ENCODE measurements around the gene RACK1.
A peak's percentile ranks its signal among the peaks of the same experiment; 100 is the strongest.

The RACK1 gene

DNA sequence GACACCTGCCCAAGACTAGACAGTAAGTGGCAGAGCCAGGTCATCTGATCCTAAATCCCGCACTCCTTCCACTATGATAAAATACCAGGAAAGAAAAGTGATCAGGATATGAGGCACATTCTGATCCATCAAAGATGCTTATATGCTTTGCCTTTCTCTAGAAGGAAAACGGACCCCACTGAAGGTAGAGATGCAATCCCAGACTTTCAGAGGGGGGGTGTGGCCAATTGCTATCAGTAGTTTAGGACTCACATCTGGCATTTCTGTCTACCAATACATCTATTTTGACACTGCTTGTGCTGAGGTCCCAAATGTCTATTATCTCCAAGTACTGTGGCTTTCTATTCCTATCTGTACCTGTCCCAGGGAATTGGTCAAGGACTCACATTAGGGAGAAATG lies 15.6 kb upstream of the RACK1 start:
- DNase-seq, result no peak

- no peak for DNase-seq
Measured at GRCh38 chr5:181258576-181258975, 14.9 kb upstream of the RACK1 start.

DNA sequence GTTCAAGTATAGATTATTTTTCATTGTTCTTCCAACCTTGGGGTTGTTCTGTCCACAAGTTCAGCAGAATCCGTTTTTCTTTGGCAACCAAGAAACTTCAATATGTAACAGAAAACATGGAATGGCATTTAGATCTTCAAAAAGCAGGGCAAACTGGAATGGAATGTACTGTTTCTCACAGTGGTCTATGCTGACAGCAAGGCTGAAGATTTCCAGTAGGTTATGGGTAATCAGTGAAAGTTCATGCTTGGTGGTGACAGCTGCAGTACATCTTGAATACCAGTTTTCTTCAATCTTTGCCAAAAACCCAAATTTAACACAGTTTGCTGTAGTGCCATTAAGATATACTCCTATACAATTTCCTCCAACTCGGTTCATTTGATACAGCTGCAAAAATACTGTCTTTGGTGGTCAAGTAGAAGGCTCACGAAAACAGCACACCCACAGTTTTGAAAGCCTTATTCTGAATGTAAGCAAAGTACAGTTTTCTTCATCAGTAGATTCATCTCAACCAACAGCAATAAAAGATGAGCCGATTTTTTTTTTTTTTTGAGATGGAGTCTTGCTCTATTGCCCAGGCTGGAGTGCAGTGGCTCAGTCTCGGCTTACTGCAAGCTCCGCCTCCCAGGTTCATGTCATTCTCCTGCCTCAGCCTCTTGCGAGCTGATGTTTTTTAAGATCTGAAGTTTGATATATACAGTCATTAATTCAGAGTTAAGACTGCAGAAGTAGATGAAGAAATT lies 12.3 kb upstream of the RACK1 start:
- no peak for DNase-seq

DNA sequence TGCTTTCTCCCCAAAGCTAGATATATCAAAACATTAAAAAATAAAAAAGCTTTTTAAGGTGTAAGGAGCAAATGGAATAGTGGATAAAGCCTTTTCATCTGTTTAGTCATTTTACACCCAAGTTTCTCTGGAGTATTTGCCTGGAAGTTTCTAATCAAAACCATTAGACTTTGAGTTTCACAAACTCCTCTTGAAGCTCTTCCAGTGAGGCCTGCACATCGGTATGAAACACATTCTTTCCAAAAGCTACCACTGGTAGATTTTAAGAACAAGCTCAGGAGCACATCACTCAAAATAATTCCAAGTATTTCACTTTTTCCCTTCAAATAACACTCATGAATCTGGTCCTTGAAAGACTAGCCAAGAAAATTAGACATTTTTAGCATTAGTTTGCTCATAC lies 11.6 kb upstream of the RACK1 start:
- DNase-seq, result no peak

GRCh38 chr5:181248277-181248676 lies 4.6 kb upstream of the RACK1 start:
- no peak for DNase-seq

- peak; percentile 77 for DNase-seq
Measured at GRCh38 chr5:181246276-181247049, 2.8 kb upstream of the RACK1 start.

DNA sequence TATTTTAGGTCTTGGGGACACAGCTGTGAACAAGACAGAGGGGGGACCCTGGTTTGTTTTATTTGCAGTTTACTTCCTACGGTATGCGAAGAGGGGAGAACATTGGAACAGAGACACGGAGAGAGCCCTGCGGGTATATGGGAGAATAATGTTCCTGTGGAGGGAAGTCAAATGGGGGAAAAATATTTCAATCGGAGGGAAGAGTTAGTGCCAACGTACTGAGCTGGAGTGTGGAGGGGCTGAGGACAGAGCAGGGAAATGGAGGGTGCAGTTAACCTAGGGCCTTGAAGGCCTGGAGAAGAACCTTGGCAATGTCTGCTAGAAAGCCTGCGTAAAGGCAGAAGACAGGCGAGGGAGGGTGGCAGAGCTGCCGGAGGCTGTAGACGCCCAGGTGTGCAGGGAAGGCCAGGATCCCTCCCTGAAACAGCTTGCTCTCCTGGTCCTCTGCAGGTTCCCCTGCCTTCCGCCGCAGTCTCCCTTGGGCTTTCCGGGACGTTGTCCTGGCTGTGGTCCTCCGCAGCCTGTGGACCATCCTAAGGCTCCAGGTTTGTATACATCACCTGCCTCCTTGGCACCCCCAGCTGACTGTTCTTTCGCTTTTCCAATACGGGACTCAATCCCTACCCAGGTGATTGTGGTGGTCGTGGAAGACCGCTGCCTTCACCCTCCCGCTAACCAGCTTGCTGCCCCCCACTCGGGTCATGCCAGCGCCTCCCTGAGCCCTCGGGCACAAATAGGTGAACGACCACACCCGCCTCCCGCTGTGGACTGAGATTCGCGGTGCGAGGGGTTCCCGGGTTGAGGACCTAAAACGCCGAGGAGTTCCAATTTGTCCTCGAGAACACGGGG lies 1.9 kb upstream of the RACK1 start:
- DNase-seq, result no peak

DNA sequence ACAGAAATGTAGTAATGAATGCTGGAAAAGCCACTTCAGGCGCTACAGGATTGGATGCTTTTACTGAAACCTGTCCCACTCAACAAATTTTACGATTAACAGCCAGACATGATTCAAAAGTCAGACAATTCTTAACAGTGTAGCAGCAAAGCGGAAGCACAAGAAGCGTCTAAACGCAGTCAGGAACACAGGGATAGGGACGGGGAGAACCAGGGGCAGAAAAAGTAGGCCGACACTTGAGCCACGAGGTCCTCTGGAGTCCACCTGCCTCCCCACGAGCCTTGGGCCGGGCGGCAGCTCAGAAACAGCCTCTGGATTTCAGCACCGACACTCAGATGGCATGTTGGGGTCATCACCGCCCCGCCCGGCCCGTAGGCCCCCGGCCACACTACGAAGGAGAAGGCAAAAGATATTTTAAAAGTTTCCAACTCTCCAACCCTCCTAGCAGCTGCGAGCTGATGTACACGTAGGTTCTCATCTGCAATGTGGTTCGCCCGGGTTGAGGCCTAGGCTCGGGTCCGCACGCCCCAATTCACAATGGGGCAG lies 615 bp downstream of the RACK1 start:
- no peak for DNase-seq

- no peak for DNase-seq
Measured at GRCh38 chr5:181242031-181242451, 1.7 kb downstream of the RACK1 start.

GRCh38 chr5:181241393-181241975 lies 2.2 kb downstream of the RACK1 start:
- DNase-seq, result peak; percentile 48

DNA sequence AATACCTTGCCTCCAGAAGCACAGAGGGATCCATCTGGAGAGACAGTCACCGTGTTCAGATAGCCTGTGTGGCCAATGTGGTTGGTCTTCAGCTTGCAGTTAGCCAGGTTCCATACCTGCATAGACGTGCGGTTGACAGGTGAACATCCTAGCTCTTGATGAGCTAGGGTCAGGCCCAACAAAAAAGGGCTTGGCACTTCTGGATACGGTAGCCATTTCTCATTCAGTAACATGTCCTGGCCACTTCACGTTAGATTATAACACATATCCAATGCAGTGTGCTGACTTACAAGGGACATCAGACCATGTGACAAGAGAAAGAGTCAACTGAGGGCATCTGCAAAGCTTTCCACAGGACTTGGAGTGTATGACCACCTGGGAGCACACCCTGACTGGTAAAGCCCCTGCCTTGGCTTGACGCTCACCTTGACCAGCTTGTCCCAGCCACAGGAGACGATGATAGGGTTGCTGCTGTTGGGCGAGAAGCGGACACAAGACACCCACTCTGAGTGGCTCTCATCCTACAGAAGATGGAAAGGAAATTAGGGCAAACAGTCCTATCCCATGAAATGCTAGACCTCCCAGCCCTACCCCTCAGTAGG lies 4.5 kb downstream of the RACK1 start:
- DNase-seq, result no peak

- DNase-seq, result no peak
Measured at GRCh38 chr5:181237729-181238385, 5.8 kb downstream of the RACK1 start.

DNA sequence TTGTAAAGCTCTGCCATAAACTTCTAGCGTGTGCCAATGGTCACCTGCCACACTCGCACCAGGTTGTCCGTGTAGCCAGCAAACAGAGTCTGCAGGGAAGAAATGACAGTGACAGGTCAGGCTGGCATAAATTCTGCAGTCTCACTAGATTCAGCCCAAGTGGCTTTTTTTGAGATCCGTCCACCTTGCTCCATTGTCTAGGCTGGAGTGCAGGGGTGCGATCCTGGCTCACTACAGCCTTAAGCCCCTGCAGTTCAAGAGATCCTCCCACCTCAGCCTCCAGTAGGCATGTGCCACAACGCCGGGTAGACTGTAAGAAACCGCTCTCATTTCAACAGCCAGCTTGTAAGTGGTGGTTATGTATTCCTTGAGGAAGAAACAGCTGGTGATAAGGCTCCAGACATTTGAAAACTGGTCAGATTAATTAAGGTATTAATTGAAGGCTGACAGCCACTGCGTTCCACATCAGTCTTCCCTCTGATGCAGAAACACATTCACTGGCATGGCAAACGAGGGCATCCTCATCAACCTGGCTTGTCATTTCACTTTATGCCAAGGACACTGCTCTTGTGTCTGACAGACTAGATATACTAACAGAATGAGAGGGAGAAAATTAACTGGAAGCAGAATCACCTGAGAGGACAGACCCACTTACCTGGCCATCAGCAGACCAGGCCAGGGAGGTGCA lies 6.6 kb downstream of the RACK1 start:
- no peak for DNase-seq

- DNase-seq, result no peak
Measured at GRCh38 chr5:181236471-181236870, 7.2 kb downstream of the RACK1 start.

DNA sequence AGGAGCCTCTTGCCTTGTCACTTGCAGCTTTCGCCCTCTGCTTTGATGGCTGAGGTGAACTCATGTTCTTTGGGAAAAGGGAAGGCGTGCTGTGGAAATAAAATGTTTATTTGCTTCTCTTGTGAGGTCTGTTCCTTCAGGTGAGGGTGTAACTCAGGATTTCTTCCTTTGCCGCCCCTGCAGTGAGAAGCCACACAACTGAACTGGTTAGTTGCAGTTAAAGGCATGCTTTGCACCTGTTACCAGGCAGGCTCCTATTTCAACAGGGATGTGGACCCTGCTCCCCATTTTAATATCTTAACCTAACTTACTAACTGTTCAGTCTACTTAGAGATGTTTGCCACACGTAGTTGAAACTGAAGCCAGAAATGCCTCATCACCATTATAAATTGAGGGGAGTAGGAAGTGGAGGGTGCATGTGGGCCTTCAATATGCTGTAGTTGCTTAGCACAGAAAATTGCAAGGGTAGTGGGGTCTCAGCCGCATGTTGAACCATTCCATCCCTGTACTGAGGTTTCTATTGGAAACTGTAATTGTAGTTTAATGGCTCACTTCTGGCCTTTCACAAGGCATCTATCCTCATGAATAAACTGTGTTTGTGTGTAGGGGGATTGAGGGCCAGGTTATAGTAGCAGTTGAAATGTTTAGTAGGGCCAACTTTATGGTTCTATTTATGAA lies 7.9 kb downstream of the RACK1 start:
- no peak for DNase-seq

DNA sequence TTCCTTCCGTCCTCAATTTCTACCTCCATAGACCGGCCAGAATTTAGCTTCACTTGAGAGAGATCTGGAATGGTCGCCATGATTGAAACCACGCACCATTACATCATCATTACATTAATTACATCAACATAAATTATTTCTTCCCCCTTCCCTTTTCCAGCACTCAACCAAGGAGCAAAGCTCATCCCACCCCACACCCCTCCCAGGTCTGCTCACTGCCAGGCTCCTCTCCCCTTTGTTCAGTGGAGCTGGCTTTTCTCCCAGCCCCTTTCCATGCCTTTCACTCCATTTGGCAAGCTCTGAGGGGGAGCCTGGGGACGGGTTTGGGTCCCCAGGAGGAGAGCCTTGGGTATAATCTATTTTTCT lies 8.4 kb downstream of the RACK1 start:
- DNase-seq, result no peak

- DNase-seq, result no peak
Measured at GRCh38 chr5:181234455-181235306, 9.0 kb downstream of the RACK1 start.

GRCh38 chr5:181233801-181234454 lies 9.8 kb downstream of the RACK1 start:
- no peak for DNase-seq
